Calu3 (cell line): ENCODE data around the gene HLCS. TPM values are rescaled to one million over a fixed set of nuclear protein-coding genes. Genes with fewer than 3 reads are reported as not detected.
"Not testable (repeated sequence)": the region's sequence is repeated elsewhere in the genome, so short reads cannot be mapped to it uniquely, and the experiment has no call there.

Experiments
- BruUV-seq: library from RNA; stranded (reverse); fragments of 400-500 nt; replicated peaks from 2 replicates; lab custom pipeline; 2021; lab: Mats Ljungman, UMichigan
- CTCF ChIA-PET: fragments of 300-600 bp; sonication (Branson Sonifier 250); formaldehyde crosslinking; loops from one replicate; lab custom pipeline; 2022; ENCODE audit warnings: antibody characterized with exemption; lab: Charles Lee
- DNase-seq: peaks from one replicate; pipeline ENCODE4 v3.0.0; 2022
- H3K27ac Mint-ChIP-seq: one replicate; pipeline ENCODE4 v1.8.0; 2022; ENCODE audit warnings: mixed read lengths; ENCODE audit not compliant: unreplicated experiment
- H3K27me3 Mint-ChIP-seq: one replicate; pipeline ENCODE4 v1.8.0; 2022; ENCODE audit warnings: mixed read lengths; ENCODE audit not compliant: unreplicated experiment
- H3K36me3 Mint-ChIP-seq: one replicate; pipeline ENCODE4 v1.8.0; 2022; ENCODE audit warnings: mild to moderate bottlenecking, moderate library complexity, mixed read lengths; ENCODE audit not compliant: insufficient read depth, unreplicated experiment
- H3K4me1 Mint-ChIP-seq: one replicate; pipeline ENCODE4 v1.8.0; 2022; ENCODE audit warnings: mild to moderate bottlenecking, low read depth, mixed read lengths; ENCODE audit not compliant: unreplicated experiment
- H3K4me3 Mint-ChIP-seq: one replicate; pipeline ENCODE4 v1.8.0; 2022; ENCODE audit warnings: mild to moderate bottlenecking, low read depth, moderate library complexity, mixed read lengths; ENCODE audit not compliant: unreplicated experiment
- H3K9me3 Mint-ChIP-seq: one replicate; pipeline ENCODE4 v1.8.0; 2022; ENCODE audit warnings: low read depth, mixed read lengths; ENCODE audit not compliant: unreplicated experiment
- intact Hi-C: fragments of 100-400 bp; cut with micrococcal nuclease; formaldehyde crosslinking; loops from one replicate; pipeline ENCODE4 v1.10.0; 2022; ENCODE audit not compliant: unreplicated experiment
- total RNA-seq: library from RNA; stranded (reverse); gene quantifications from 2 replicates; pipeline ENCODE4 v1.2.3, GENCODE V29; 2022
- TF ChIP-seq, protein P1 (sequence below): fragments of 200-600 bp; IDR thresholded peaks from one replicate; pipeline ENCODE4 v1.8.0; 2022; ENCODE audit warnings: antibody characterized with exemption; ENCODE audit not compliant: unreplicated experiment

The HLCS gene
- total RNA-seq, 1 experiment from 2014 or later = 18.4 TPM

DNA sequence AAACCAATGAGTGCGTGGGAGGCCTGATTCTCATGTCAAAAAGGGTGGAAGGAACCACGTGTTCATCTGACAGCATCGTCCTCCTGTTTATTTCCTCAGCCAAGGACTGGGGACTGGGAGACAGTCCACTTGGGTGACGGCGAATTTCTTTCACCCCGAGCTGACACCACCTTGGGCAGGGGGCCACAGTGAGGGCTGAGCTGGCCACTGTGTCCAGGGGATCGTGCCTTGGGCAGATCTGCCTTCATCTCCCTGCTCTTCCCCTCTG, 145.5 kb downstream of the HLCS start:
- intact Hi-C loops = no loop called here
- no peaks in the 10 kb centered on the region for H3K9me3 Mint-ChIP-seq
- CTCF ChIA-PET = no interaction called here
- H3K27me3 Mint-ChIP-seq = no peaks in the 10 kb centered on the region
- H3K4me1 Mint-ChIP-seq = no peaks in the 10 kb centered on the region
- DNase-seq = no peak
- BruUV-seq = no TSS peak
- H3K36me3 Mint-ChIP-seq = no peaks in the 10 kb centered on the region
- no peak overlapping the region for H3K27ac Mint-ChIP-seq
- no peak overlapping the region for H3K4me3 Mint-ChIP-seq
- TF ChIP-seq, protein P1, sequence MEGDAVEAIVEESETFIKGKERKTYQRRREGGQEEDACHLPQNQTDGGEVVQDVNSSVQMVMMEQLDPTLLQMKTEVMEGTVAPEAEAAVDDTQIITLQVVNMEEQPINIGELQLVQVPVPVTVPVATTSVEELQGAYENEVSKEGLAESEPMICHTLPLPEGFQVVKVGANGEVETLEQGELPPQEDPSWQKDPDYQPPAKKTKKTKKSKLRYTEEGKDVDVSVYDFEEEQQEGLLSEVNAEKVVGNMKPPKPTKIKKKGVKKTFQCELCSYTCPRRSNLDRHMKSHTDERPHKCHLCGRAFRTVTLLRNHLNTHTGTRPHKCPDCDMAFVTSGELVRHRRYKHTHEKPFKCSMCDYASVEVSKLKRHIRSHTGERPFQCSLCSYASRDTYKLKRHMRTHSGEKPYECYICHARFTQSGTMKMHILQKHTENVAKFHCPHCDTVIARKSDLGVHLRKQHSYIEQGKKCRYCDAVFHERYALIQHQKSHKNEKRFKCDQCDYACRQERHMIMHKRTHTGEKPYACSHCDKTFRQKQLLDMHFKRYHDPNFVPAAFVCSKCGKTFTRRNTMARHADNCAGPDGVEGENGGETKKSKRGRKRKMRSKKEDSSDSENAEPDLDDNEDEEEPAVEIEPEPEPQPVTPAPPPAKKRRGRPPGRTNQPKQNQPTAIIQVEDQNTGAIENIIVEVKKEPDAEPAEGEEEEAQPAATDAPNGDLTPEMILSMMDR = no peak

DNA sequence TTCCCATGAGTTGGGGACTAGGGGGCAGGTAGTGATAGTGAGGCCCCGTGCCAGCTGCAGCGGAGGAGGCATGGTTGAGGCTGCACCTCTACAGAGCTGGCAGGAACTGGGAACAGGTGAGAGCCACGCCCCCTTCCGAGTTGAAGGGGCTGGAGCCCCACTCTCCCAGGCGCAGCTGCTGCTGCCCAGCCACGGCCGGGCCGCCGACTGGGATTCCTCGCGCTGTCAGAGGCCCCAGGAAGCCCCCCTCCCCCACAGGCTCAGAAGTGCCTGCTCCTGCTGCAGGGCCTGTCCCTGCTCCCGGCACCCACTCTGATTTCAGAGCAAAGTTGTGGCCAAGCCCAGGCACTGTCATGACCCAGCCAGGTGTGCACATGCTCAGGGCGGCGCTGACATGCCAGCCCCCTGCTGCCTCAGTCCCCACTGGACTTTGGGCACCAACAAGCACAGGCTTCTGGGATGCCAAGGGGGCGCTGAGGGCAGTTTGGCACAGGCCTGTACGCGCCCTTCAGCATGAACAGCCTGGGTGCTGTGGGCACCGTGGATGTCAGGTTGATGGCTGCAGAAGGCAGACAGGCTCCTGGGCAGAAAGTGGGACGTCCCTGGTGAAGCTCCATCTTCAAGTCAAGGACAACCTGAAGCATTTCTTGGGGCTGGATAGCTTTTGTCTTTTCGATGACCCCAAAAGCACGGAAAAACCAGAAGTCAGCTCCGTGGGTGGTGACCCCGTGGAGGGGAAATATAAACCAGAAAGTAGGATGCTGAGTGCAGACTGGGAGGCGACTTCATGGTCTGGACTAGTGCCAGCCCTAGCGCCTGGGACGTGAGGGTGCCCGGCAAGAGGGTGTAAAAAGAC, 146.1 kb downstream of the HLCS start:
- DNase-seq = no peak
- no peaks in the 10 kb centered on the region for H3K27me3 Mint-ChIP-seq
- no peak overlapping the region for H3K27ac Mint-ChIP-seq
- no peaks in the 10 kb centered on the region for H3K36me3 Mint-ChIP-seq
- CTCF ChIA-PET = interaction anchor here (0.9 kb wide), 1 partner anchor 82 kb away, joined by 5 read pairs; no protein-coding TSS in a partner anchor
- H3K4me3 Mint-ChIP-seq = no peak overlapping the region
- TF ChIP-seq, protein P1 = no peak
- intact Hi-C loops = no loop called here
- no peaks in the 10 kb centered on the region for H3K9me3 Mint-ChIP-seq
- no peaks in the 10 kb centered on the region for H3K4me1 Mint-ChIP-seq
- BruUV-seq = no TSS peak

DNA sequence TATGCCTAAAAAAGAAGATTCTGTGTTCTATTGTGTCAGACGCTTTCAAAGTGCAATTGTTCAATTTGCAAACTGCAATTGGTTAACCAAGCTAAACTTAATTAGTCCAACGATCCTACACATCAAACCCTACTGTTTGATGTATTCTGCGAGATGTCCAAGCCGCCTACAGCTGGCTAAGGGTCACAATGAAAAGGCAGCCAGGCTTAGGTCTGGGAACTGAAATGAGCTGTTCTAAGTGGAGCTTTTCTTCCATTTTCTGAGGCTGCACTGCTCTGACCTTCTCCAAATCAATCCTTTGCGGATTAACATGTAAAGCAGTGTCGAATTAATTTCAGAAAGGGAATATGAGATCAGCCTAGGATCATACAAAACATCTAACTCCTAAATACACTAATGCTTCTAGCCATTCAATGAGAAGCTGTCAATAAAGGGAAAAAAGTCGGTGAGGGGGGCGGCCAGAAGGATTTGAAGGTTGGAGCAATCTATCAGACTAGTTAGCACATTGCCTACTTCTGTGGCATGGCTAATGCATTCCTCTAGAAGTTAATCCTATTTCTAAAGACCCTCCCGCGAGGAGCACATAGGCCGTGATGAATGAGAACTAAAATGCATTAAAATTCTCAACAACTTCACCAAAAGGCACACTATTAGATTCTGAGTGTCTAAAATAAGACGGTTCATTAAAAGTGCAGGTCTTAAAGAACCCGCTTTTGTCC, 148.6 kb downstream of the HLCS start:
- no peak overlapping the region for H3K4me3 Mint-ChIP-seq
- H3K27me3 Mint-ChIP-seq = no peaks in the 10 kb centered on the region
- CTCF ChIA-PET = no interaction called here
- DNase-seq = no peak
- BruUV-seq = no TSS peak
- no peak overlapping the region for H3K27ac Mint-ChIP-seq
- H3K9me3 Mint-ChIP-seq = no peaks in the 10 kb centered on the region
- H3K4me1 Mint-ChIP-seq = no peaks in the 10 kb centered on the region
- TF ChIP-seq, protein P1 = no peak
- intact Hi-C loops = no loop called here
- H3K36me3 Mint-ChIP-seq = no peaks in the 10 kb centered on the region

DNA sequence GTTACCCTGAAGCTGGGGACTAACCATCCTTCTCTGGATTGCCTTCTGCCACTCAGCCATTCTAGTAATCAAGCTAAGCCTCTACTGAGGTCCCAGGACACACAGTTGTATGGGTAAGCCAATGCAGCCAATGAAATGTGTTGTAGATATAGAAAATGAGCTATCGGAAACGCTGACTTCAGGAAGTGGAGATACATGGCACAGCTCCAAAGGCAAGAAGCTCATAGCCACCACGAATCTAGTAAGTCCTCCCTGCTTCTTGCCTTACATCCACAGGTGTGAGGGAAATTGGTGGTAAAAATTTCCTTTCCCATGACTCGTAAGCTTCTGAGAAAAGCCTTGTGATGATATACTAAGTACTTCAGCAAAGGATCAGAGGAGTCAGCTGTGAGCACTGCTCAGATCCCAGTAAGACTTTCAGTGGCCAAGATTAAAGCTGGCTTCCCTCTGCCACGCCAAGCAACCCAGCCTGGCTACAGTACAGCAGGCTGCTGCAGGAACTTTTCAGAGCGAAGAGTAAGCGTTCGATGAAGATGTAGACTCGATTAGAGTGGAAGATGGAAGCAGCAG, 149.8 kb downstream of the HLCS start:
- Mint-ChIP-seq H3K4me1 (no peaks in the 10 kb centered on the region), H3K9me3 (no peaks in the 10 kb centered on the region), H3K36me3 (no peaks in the 10 kb centered on the region), H3K4me3 (no peak overlapping the region), H3K27me3 (no peaks in the 10 kb centered on the region), H3K27ac (no peak overlapping the region)
- no peak for DNase-seq
- BruUV-seq = no TSS peak
- CTCF ChIA-PET = interaction anchor here (0.7 kb wide), 1 partner anchor 23 kb away, joined by 5 read pairs; no protein-coding TSS in a partner anchor
- TF ChIP-seq, protein P1 = no peak
- intact Hi-C loops = no loop called here

DNA sequence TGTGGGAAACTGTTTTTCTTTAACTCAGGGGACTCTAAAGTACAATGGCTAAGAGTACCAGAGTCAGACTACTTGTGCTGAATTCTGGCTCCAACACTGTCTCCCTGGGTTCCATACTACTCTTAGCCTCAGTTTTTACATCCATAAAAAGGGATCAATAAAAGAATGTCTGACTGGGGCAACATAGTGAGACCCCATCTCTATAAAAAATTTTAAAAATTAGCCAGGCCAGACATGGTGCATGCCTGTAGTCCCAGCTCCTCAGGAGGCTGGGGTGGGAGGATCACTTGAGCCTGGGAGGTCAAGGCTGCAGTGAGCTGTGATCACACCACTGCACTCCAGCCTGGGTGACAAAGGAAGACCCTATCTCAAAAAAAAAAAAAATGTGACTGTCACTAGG, 150.4 kb downstream of the HLCS start:
- intact Hi-C loops, H3K4me3 Mint-ChIP-seq, H3K36me3 Mint-ChIP-seq, H3K27me3 Mint-ChIP-seq, H3K27ac Mint-ChIP-seq, H3K9me3 Mint-ChIP-seq, DNase-seq, BruUV-seq, H3K4me1 Mint-ChIP-seq: not testable (repeated sequence)
- CTCF ChIA-PET = interaction anchor here (0.7 kb wide), 1 partner anchor 22 kb away, joined by 5 read pairs; no protein-coding TSS in a partner anchor
